ENCODE data around the gene DIPK2B. TPM values are rescaled to one million over a fixed set of nuclear protein-coding genes. Genes with fewer than 3 reads are reported as not detected.
A peak's percentile ranks its signal among the peaks of the same experiment; 100 is the strongest.

The DIPK2B gene
- total and polyA plus RNA-seq, 10 donors, result 0.96 to 19.1 (median 2.7) TPM

GRCh38 chrX:45228126-45228525, 27.4 kb upstream of the DIPK2B start:
- no peak for TF ChIP-seq POLR2AphosphoS5 (IDR thresholded peaks at IDR 0.05)
- TF ChIP-seq POLR2A (IDR thresholded peaks at IDR 0.05), result no peak
- no peak for TF ChIP-seq CTCF (IDR thresholded peaks at IDR 0.05 in 8 of 11, conservative IDR thresholded peaks at IDR 0.05 in 3 of 11)
- WGBS, 5 donors, result 74 to 86% (median 79%) methylated on average over 3 to 4 of the region's 4 CpGs; no CpG with 5 or more reads in 1 of the 5 donors
- Histone ChIP-seq H3K36me3 (no peaks in the 10 kb centered on the region), H3K27me3 (replicated peaks in 1 of 7) (peaks cover 0 to 12% (median 0%) of the 10 kb centered on the region in 7 donors), H3K9me3 (no peaks in the 10 kb centered on the region), H3K4me3 (no peak overlapping the region), H3K27ac (no peak overlapping the region), H3K4me1 (peaks cover 0 to 9% (median 0%) of the 10 kb centered on the region in 6 donors)
- no peak for DNase-seq
- intact Hi-C loops (cut with DNase I; ENCODE audit: low total_unique reads), result no loop called here

- intact Hi-C loops (cut with DNase I; ENCODE audit: low total_unique reads), result no loop called here
- Histone ChIP-seq H3K9me3 (peaks cover 0 to 32% (median 9%) of the 10 kb centered on the region in 8 donors), H3K36me3 (no peaks in the 10 kb centered on the region), H3K27ac (no peak overlapping the region), H3K27me3 (replicated peaks in 1 of 7) (peaks cover 0 to 17% (median 0%) of the 10 kb centered on the region in 7 donors), H3K4me1 (no peaks in the 10 kb centered on the region), H3K4me3 (no peak overlapping the region)
- no peak for DNase-seq
- TF ChIP-seq POLR2AphosphoS5 (IDR thresholded peaks at IDR 0.05), result no peak
- TF ChIP-seq POLR2A (IDR thresholded peaks at IDR 0.05), result no peak
- TF ChIP-seq CTCF (IDR thresholded peaks at IDR 0.05 in 8 of 11, conservative IDR thresholded peaks at IDR 0.05 in 3 of 11), result no peak
Measured at GRCh38 chrX:45208121-45208856, 7.6 kb upstream of the DIPK2B start.

GRCh38 chrX:45202171-45202570, 1.5 kb upstream of the DIPK2B start:
- H3K27ac ChIP-seq, result no peak overlapping the region
- H3K36me3 ChIP-seq, result no peaks in the 10 kb centered on the region
- TF ChIP-seq CTCF (IDR thresholded peaks at IDR 0.05 in 8 of 11, conservative IDR thresholded peaks at IDR 0.05 in 3 of 11), result no peak
- TF ChIP-seq POLR2AphosphoS5 (IDR thresholded peaks at IDR 0.05), result no peak
- no peak for TF ChIP-seq POLR2A (IDR thresholded peaks at IDR 0.05)
- H3K27me3 ChIP-seq (replicated peaks in 1 of 7), result peaks cover 0 to 39% (median 7%) of the 10 kb centered on the region in 7 donors
- WGBS, 5 donors, result 73 to 100% (median 86%) methylated on average over 1 of the region's 1 CpG
- H3K4me1 ChIP-seq, result no peaks in the 10 kb centered on the region
- intact Hi-C loops (cut with DNase I; ENCODE audit: low total_unique reads), result no loop called here
- H3K4me3 ChIP-seq, result no peak overlapping the region
- H3K9me3 ChIP-seq, result peaks cover 0 to 23% (median 7%) of the 10 kb centered on the region in 8 donors
- no peak for DNase-seq

- peak overlapping the region in 1 of 8 donors; percentile 2 for H3K4me3 ChIP-seq
- intact Hi-C loops (cut with DNase I; ENCODE audit: low total_unique reads), result no loop called here
- no peaks in the 10 kb centered on the region for H3K9me3 ChIP-seq
- DNase-seq, result no peak
- TF ChIP-seq CTCF (IDR thresholded peaks at IDR 0.05 in 8 of 11, conservative IDR thresholded peaks at IDR 0.05 in 3 of 11), result no peak
- no peak for TF ChIP-seq POLR2A (IDR thresholded peaks at IDR 0.05)
- no peak for TF ChIP-seq POLR2AphosphoS5 (IDR thresholded peaks at IDR 0.05)
- 54 to 76% (median 61%) methylated on average over 4 of the region's 4 CpGs for WGBS, 5 donors
- H3K27me3 ChIP-seq (replicated peaks in 1 of 7), result peaks cover 0 to 39% (median 7%) of the 10 kb centered on the region in 7 donors
- no peaks in the 10 kb centered on the region for H3K36me3 ChIP-seq
- H3K27ac ChIP-seq, result peak overlapping the region in 5 of 8 donors; percentile 4 to 33 (median 26)
- H3K4me1 ChIP-seq, result no peaks in the 10 kb centered on the region
Measured at GRCh38 chrX:45198706-45199105, 2.0 kb downstream of the DIPK2B start.

Data from spleen (tissue), 11 donors.